ENCODE results near the gene TPM4. TPM values are rescaled to one million over a fixed set of nuclear protein-coding genes. Genes with fewer than 3 reads are reported as not detected.
A peak's percentile ranks its signal among the peaks of the same experiment; 100 is the strongest.

The TPM4 gene
- total and polyA plus RNA-seq, 2 of the 13 experiments (the other 11 are each of a cell fraction or from before 2014, with no cell fraction given) = 180 to 188 TPM

- TF ChIP-seq FUBP1 (CRISPR knock-in tag; IDR thresholded peaks at IDR 0.05; ENCODE audit: borderline replicate concordance) (no peak), PHF20 (CRISPR knock-in tag; IDR thresholded peaks at IDR 0.05) (peak; percentile 47; the same call in 1 of the 2 replicates), GABPB1 (CRISPR knock-in tag; IDR thresholded peaks at IDR 0.05) (peak; percentile 33; the same call in 1 of the 2 replicates), SMC3 (IDR thresholded peaks at IDR 0.05; ENCODE audit: low read length) (no peak), SRF (IDR thresholded peaks at IDR 0.05; ENCODE audit: low read depth, low read length) (peak; percentile 92), NFKB2 (CRISPR knock-in tag; IDR thresholded peaks at IDR 0.05; ENCODE audit: borderline replicate concordance) (0 out of 2 replicates have a peak, but pooled peaks have one; percentile 28), ZBTB4 (CRISPR knock-in tag; IDR thresholded peaks at IDR 0.05; ENCODE audit: borderline replicate concordance) (no peak), IRF9 (CRISPR knock-in tag; IDR thresholded peaks at IDR 0.05; ENCODE audit: borderline replicate concordance) (no peak), CEBPG (CRISPR knock-in tag; IDR thresholded peaks at IDR 0.05) (no peak), KLF6 (CRISPR knock-in tag; IDR thresholded peaks at IDR 0.05) (no peak; the same call in 1 of the 2 replicates), ZNF883 (CRISPR knock-in tag; IDR thresholded peaks at IDR 0.05; ENCODE audit: not compliant biosample characterization) (no peak), SNAPC2 (CRISPR knock-in tag; IDR thresholded peaks at IDR 0.05) (no peak), ZBTB2 (CRISPR knock-in tag; IDR thresholded peaks at IDR 0.05; ENCODE audit: low read depth) (no peak), ZNF33B (CRISPR knock-in tag; IDR thresholded peaks at IDR 0.05) (no peak), ZNF83 (CRISPR knock-in tag; IDR thresholded peaks at IDR 0.05; ENCODE audit: borderline replicate concordance) (no peak), ZBTB25 (CRISPR knock-in tag; IDR thresholded peaks at IDR 0.05) (no peak), ZNF383 (CRISPR knock-in tag; IDR thresholded peaks at IDR 0.05; ENCODE audit: borderline replicate concordance) (no peak), E2F1 (CRISPR knock-in tag; IDR thresholded peaks at IDR 0.05) (no peak), BHLHE40 (IDR thresholded peaks at IDR 0.05; ENCODE audit: low read length) (no peak; the same call in 1 of the 2 replicates)
These were observed at the start of gene TPM4 (continued) for GRCh38 chr19:16076154-16076957.

Data from HepG2 (cell line).